HepG2 (cell line): Measurements from ENCODE around the gene NPAS2. TPM values are rescaled to one million over a fixed set of nuclear protein-coding genes. Genes with fewer than 3 reads are reported as not detected.

Source experiments
- AHDC1 ChIP-seq: sonication (generic); formaldehyde crosslinking; IDR thresholded peaks from 2 replicates; pipeline ENCODE4 v1.5.1; 2020; ENCODE audit warnings: mild to moderate bottlenecking, missing genetic modification reagents, borderline replicate concordance
- BRCA1 ChIP-seq: sonication (generic); formaldehyde crosslinking; IDR thresholded peaks from 2 replicates; pipeline ENCODE4 v1.4.0; 2020; ENCODE audit warnings: missing genetic modification reagents
- CBFB ChIP-seq: sonication (generic); formaldehyde crosslinking; IDR thresholded peaks from 2 replicates; pipeline ENCODE4 v1.4.0; 2020; ENCODE audit warnings: missing genetic modification reagents
- CCAR2 ChIP-seq: fragments of 200-400 bp; formaldehyde crosslinking; optimal IDR thresholded peaks from 2 replicates; pipeline ENCODE3; 2018; ENCODE audit warnings: low read depth, mild to moderate bottlenecking, low read length, moderate library complexity
- EEA1 ChIP-seq: sonication (generic); formaldehyde crosslinking; IDR thresholded peaks from 2 replicates; pipeline ENCODE4 v1.5.1; 2020; ENCODE audit warnings: mild to moderate bottlenecking, missing genetic modification reagents, borderline replicate concordance
- HIVEP1 ChIP-seq: sonication (generic); formaldehyde crosslinking; IDR thresholded peaks from 2 replicates; pipeline ENCODE4 v1.4.0; 2020; ENCODE audit warnings: mild to moderate bottlenecking, missing genetic modification reagents
- HOXD1 ChIP-seq: sonication (generic); formaldehyde crosslinking; IDR thresholded peaks from 2 replicates; pipeline ENCODE4 v1.5.0; 2020; ENCODE audit warnings: missing genetic modification reagents
- KLF16 ChIP-seq, 2 experiments: sonication (generic) in 1 of 2; formaldehyde crosslinking in 1 of 2; IDR thresholded peaks; 2 replicates each; pipeline versions ENCODE4 v1.6.1 to v1.8.0; 2016 to 2023; ENCODE audit warnings: missing genetic modification reagents in 2 of 2, missing compliant biosample characterization in 1 of 2
- NFYB ChIP-seq: sonication (generic); formaldehyde crosslinking; IDR thresholded peaks from 2 replicates; pipeline ENCODE4 v1.4.0; 2020; ENCODE audit warnings: missing genetic modification reagents
- NR1H2 ChIP-seq: sonication (generic); formaldehyde crosslinking; IDR thresholded peaks from 2 replicates; pipeline ENCODE4 v1.8.1; 2022; ENCODE audit warnings: low read depth, missing genetic modification reagents, borderline replicate concordance
- RBM22 ChIP-seq: fragments of 200-400 bp; formaldehyde crosslinking; optimal IDR thresholded peaks from 2 replicates; pipeline ENCODE3; 2017; ENCODE audit warnings: mild to moderate bottlenecking, low read length, moderate library complexity
- RELA ChIP-seq: sonication (generic); formaldehyde crosslinking; IDR thresholded peaks from 2 replicates; pipeline ENCODE4 v1.4.0; 2020; ENCODE audit warnings: missing genetic modification reagents
- ZNF20 ChIP-seq: sonication (generic); formaldehyde crosslinking; IDR thresholded peaks from 2 replicates; pipeline ENCODE4 v1.4.0; 2020; ENCODE audit warnings: mild to moderate bottlenecking, moderate library complexity, missing genetic modification reagents
- ZNF30 ChIP-seq: sonication (generic); formaldehyde crosslinking; IDR thresholded peaks from 2 replicates; pipeline ENCODE4 v1.5.0; 2020; ENCODE audit warnings: mild to moderate bottlenecking, missing genetic modification reagents
- ZNF800 ChIP-seq: sonication (generic); formaldehyde crosslinking; IDR thresholded peaks from 2 replicates; pipeline ENCODE4 v1.4.0; 2020; ENCODE audit warnings: missing genetic modification reagents
- ZNF878 ChIP-seq: sonication (generic); formaldehyde crosslinking; IDR thresholded peaks from 2 replicates; pipeline ENCODE4 v1.8.1; 2023; ENCODE audit warnings: mild to moderate bottlenecking, missing genetic modification reagents, moderate library complexity
- ZSCAN12 ChIP-seq: sonication (generic); formaldehyde crosslinking; IDR thresholded peaks from 2 replicates; pipeline ENCODE4 v1.9.0; 2021; ENCODE audit warnings: mild to moderate bottlenecking, missing genetic modification reagents
- polyA plus RNA-seq, 8 experiments: library from polyadenylated mRNA; depleted of rRNA in 3 of 8; stranded (reverse) in 7 of 8; unstranded in 1 of 8; fragments of >200 nt; fragmentation: Illumina TruSeq in 4 of 8; extraction: Trizol in 4 of 8; gene quantifications; 2 replicates each; pipeline versions ENCODE4 v1.2.1 to v1.2.3, GENCODE V29; 2011 to 2016; ENCODE audit warnings: low read depth in 4 of 8, missing spikeins in 1 of 8, mixed read lengths in 1 of 8; ENCODE audit not compliant: insufficient read depth in 1 of 8
- total RNA-seq, 5 experiments: library from RNA; depleted of rRNA; stranded (reverse); fragments of >200 nt; fragmentation: Illumina TruSeq; extraction: Trizol; gene quantifications; 2 replicates each; pipeline ENCODE4 v1.2.3, GENCODE V29; 2016; ENCODE audit warnings: low read depth in 1 of 5
- TF ChIP-seq, protein P1 (sequence below): sonication (generic); formaldehyde crosslinking; conservative IDR thresholded peaks from 2 replicates; pipeline ENCODE4 v1.4.0; 2020; ENCODE audit warnings: mild to moderate bottlenecking, missing genetic modification reagents, moderate library complexity

The NPAS2 gene
- total and polyA plus RNA-seq, 2 of the 13 experiments (the other 11 are each of a cell fraction or from before 2014, with no cell fraction given): 14.8 to 37.5 TPM

DNA sequence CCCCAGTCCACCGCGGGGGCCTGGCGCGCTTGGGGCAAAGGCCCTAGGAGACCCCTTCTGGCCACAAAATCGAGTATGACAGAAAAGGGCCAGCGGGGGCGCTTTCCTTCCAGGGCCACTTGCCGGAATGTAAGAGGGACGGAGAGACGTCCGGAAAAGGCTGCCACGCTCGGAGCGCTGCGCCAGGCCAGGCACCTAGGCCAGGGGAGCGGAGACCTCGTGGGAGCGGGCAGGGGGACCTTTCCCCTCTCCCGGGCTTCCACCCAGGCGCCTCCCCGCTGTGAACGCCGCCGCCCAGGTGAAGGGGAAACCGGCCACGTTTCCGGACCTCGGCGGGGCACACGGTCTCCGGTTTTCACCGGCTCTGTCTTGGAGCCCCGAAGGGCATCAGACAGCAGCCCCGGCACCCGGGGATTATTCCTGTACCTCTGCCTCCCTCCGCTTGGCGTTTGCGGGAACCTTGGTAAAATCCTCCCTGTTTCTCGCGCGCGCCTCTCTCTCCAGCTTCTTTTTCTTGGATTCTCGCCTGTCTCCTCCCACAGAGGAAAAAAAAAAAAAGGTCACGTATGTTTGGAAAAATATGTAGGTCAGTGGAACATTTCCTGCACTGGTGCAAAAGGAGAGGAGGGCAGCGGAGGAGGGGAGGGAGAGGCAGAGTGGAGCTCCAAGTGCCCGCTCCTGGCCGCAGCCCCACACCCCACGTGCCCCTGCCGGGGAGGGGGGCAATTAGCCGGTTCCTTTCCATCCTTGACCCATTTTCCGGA lies 1.2 kb upstream of the NPAS2 start (continued):
- peak; percentile 82; the same call in 1 of the 2 replicates for TF ChIP-seq HIVEP1
- 0 out of 2 replicates have a peak, but pooled peaks have one; percentile 50 for TF ChIP-seq ZSCAN12 (CRISPR knock-in tag)
- no peak; a peak in 1 of 4 replicates for TF ChIP-seq KLF16 (CRISPR knock-in tag; IDR thresholded peaks at IDR 0.05)
- TF ChIP-seq AHDC1 (CRISPR knock-in tag): 0 out of 2 replicates have a peak, but pooled peaks have one; percentile 26
- peak; percentile 90 for TF ChIP-seq ZNF800
- TF ChIP-seq EEA1 (CRISPR knock-in tag): no peak
- TF ChIP-seq RELA: no peak
- TF ChIP-seq HOXD1 (CRISPR knock-in tag): 0 out of 2 replicates have a peak, but pooled peaks have one; percentile 53
- TF ChIP-seq CBFB (CRISPR knock-in tag): no peak; the same call in 1 of the 2 replicates
- TF ChIP-seq ZNF878 (CRISPR knock-in tag): no peak
- TF ChIP-seq, protein P1, sequence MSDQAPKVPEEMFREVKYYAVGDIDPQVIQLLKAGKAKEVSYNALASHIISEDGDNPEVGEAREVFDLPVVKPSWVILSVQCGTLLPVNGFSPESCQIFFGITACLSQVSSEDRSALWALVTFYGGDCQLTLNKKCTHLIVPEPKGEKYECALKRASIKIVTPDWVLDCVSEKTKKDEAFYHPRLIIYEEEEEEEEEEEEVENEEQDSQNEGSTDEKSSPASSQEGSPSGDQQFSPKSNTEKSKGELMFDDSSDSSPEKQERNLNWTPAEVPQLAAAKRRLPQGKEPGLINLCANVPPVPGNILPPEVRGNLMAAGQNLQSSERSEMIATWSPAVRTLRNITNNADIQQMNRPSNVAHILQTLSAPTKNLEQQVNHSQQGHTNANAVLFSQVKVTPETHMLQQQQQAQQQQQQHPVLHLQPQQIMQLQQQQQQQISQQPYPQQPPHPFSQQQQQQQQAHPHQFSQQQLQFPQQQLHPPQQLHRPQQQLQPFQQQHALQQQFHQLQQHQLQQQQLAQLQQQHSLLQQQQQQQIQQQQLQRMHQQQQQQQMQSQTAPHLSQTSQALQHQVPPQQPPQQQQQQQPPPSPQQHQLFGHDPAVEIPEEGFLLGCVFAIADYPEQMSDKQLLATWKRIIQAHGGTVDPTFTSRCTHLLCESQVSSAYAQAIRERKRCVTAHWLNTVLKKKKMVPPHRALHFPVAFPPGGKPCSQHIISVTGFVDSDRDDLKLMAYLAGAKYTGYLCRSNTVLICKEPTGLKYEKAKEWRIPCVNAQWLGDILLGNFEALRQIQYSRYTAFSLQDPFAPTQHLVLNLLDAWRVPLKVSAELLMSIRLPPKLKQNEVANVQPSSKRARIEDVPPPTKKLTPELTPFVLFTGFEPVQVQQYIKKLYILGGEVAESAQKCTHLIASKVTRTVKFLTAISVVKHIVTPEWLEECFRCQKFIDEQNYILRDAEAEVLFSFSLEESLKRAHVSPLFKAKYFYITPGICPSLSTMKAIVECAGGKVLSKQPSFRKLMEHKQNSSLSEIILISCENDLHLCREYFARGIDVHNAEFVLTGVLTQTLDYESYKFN (CRISPR knock-in tag): peak; percentile 46
- TF ChIP-seq CCAR2: no peak
- TF ChIP-seq NR1H2 (CRISPR knock-in tag): peak; percentile 69; the same call in 1 of the 2 replicates
- TF ChIP-seq ZNF30 (CRISPR knock-in tag): 0 out of 2 replicates have a peak, but pooled peaks have one; percentile 82
- 0 out of 2 replicates have a peak, but pooled peaks have one; percentile 59 for TF ChIP-seq BRCA1
- TF ChIP-seq ZNF20 (CRISPR knock-in tag): no peak
- no peak for TF ChIP-seq RBM22
- TF ChIP-seq NFYB: no peak
